Central memory CD8-positive, alpha-beta T cell (primary cell): ENCODE data around the gene SMIM17.
"Not testable (repeated sequence)": the region's sequence is repeated elsewhere in the genome, so short reads cannot be mapped to it uniquely, and the experiment has no call there.

Source experiments
- ATAC-seq: fragments of 150-1000 bp; cut with Tn5 transposase; replicated peaks from 2 replicates; pipeline ENCODE4 v1.10.0; 2022; ENCODE audit warnings: mild to moderate bottlenecking, moderate FRiP score, moderate number of reproducible peaks; ENCODE audit not compliant: poor library complexity, severe bottlenecking; ENCODE audit errors: extremely low read depth
- DNase-seq, 2 donors: peaks; one replicate each; pipeline ENCODE4 v3.0.0; 2021; ENCODE audit warnings: low spot score in 2 of 2
- H3K27ac Mint-ChIP-seq: one replicate; pipeline ENCODE4 v1.8.0; 2022; ENCODE audit warnings: low read depth, mild to moderate bottlenecking, moderate library complexity, mixed read lengths
- H3K27me3 Mint-ChIP-seq: one replicate; pipeline ENCODE4 v1.8.0; 2022; ENCODE audit warnings: mixed read lengths
- H3K36me3 Mint-ChIP-seq: one replicate; pipeline ENCODE4 v1.8.0; 2022; ENCODE audit warnings: mild to moderate bottlenecking, moderate library complexity, mixed read lengths; ENCODE audit not compliant: insufficient read depth
- H3K4me1 Mint-ChIP-seq: one replicate; pipeline ENCODE4 v1.8.0; 2022; ENCODE audit warnings: mixed read lengths
- H3K4me3 Mint-ChIP-seq: one replicate; pipeline ENCODE4 v1.8.0; 2022; ENCODE audit warnings: mild to moderate bottlenecking, moderate library complexity, mixed read lengths
- H3K9me3 Mint-ChIP-seq: one replicate; pipeline ENCODE4 v1.8.0; 2022; ENCODE audit warnings: mixed read lengths

Gene SMIM17

GRCh38 chr19:56664511-56664910, 21.6 kb downstream of the SMIM17 start:
- Mint-ChIP-seq H3K9me3 (peaks cover 6% of the 10 kb centered on the region), H3K4me1 (no peaks in the 10 kb centered on the region), H3K36me3 (peaks cover 1% of the 10 kb centered on the region)

DNA sequence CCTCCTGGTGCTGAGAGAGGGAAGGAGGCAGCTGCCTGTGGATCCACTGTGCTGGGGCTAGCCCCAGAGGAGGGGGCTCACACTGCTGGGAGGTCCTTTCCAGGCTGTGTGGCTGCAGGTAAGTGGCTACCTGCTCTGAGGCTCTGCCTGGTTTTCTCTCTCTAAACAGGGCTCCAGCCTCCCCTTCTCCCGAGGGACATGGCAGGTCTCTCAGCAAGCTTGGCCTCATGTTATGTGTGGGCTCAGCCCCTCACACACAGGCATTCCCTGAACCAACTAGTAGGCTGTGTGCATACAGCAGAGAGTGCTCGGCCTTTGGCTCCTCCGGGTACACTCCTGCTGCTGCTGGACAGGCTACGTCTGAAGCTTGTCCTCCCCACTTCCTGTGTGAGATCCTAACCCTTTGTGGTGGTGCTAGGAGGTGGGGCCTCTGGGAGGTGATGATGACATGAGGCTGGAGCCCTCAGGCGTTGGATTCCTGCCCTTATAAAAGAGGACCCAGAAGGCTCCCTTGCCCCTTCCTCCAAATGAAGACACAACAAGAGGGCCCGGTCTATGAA, 24.4 kb downstream of the SMIM17 start:
- no peaks in the 10 kb centered on the region for H3K4me1 Mint-ChIP-seq
- DNase-seq (no peak), ATAC-seq (no peak)

More at GRCh38 chr19:56664511-56664910, 21.6 kb downstream of the SMIM17 start:
- Mint-ChIP-seq H3K27me3 (no peaks in the 10 kb centered on the region), H3K4me3 (no peak overlapping the region), H3K27ac (no peak overlapping the region)
- DNase-seq = no peak
- ATAC-seq = no peak

GRCh38 chr19:56668676-56669075, 25.7 kb downstream of the SMIM17 start:
- Mint-ChIP-seq H3K4me1 (no peaks in the 10 kb centered on the region), H3K9me3 (peaks cover 6% of the 10 kb centered on the region), H3K4me3 (no peak overlapping the region), H3K36me3 (no peaks in the 10 kb centered on the region), H3K27ac (no peak overlapping the region), H3K27me3 (no peaks in the 10 kb centered on the region)
- DNase-seq (no peak), ATAC-seq (no peak)

More for the DNA sequence above, 24.4 kb downstream of the SMIM17 start:
- Mint-ChIP-seq H3K4me3 (no peak overlapping the region), H3K9me3 (peaks cover 6% of the 10 kb centered on the region), H3K27ac (no peak overlapping the region), H3K36me3 (peaks cover 1% of the 10 kb centered on the region), H3K27me3 (no peaks in the 10 kb centered on the region)

DNA sequence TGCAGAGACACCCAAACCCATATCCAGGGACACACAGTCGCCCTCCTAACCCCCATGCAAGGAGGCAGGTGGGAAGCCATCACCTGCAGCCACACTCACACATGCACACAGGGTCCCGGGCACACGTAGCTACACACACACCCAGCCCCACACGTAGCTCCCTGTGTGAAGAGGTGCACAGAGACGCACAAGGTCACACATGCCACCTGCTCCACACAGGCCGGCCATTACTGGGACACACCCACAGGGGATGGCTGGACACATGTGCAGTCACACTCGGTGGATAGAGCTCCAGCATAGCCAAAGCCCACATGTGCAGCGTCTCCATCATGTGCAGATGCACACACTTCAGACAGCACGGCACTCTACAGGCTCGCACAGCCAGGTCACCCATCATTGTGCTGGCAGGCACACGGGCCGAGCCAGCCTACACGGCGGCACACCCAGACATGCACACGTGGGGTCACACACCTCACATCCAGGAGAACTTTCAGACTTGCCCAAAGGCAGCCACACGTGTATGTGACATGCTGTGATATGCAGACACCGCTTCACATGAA, 27.5 kb downstream of the SMIM17 start:
- Mint-ChIP-seq H3K4me3 (peak overlapping the region; percentile 71), H3K36me3 (no peaks in the 10 kb centered on the region), H3K9me3 (peaks cover 6% of the 10 kb centered on the region), H3K27ac (no peak overlapping the region), H3K27me3 (no peaks in the 10 kb centered on the region), H3K4me1 (no peaks in the 10 kb centered on the region)
- ATAC-seq (no peak), DNase-seq (no peak)

- peak overlapping the region; percentile 71 for H3K4me3 Mint-ChIP-seq
- peaks cover 6% of the 10 kb centered on the region for H3K9me3 Mint-ChIP-seq
- no peak for DNase-seq
- no peaks in the 10 kb centered on the region for H3K27me3 Mint-ChIP-seq
- no peak overlapping the region for H3K27ac Mint-ChIP-seq
- no peak for ATAC-seq
- H3K36me3 Mint-ChIP-seq = no peaks in the 10 kb centered on the region
- no peaks in the 10 kb centered on the region for H3K4me1 Mint-ChIP-seq
Observed at GRCh38 chr19:56670961-56671612, 28.1 kb downstream of the SMIM17 start.

DNA sequence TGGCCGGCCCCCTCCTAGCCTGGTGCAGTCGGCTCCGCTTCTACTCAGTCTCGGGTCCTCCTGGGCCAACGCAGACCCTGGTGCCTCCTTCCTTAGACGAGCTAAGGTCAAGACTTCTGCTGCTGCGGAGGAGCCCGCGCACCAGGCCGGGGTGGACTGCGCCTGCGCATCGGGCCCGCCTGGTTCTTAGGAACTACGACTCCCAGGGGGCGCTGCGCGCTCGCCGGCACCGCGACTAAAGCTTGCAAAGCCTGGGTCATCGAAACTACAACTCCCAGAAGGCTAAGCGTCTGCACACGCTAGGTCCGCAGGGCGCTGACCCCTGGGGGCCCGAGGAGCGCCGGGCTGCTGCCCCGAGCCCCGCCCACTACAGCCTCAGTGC, 28.6 kb downstream of the SMIM17 start, which contains the start of gene ZNF835:
TSS of gene ZNF835 (minus strand) at position 145 of the 382 bp plus-strand sequence. CDS start 6,559 bp downstream, outside the sequence.
- no peak within 1 kb of the TSS for H3K27ac Mint-ChIP-seq
- no peaks in the 10 kb centered on the region for H3K27me3 Mint-ChIP-seq
- no peaks in the 10 kb centered on the region for H3K36me3 Mint-ChIP-seq
- H3K4me1 Mint-ChIP-seq = no peaks in the 10 kb centered on the region
- peak; percentile 25 to 60 for DNase-seq
- peak; percentile 49 for ATAC-seq
- peaks cover 6% of the 10 kb centered on the region for H3K9me3 Mint-ChIP-seq
- peak within 1 kb of the TSS; percentile 71 for H3K4me3 Mint-ChIP-seq

- DNase-seq, H3K27ac Mint-ChIP-seq, ATAC-seq, H3K27me3 Mint-ChIP-seq, H3K36me3 Mint-ChIP-seq, H3K4me1 Mint-ChIP-seq, H3K4me3 Mint-ChIP-seq, H3K9me3 Mint-ChIP-seq: not testable (repeated sequence)
Observed at GRCh38 chr19:56672610-56673009, 29.7 kb downstream of the SMIM17 start.

DNA sequence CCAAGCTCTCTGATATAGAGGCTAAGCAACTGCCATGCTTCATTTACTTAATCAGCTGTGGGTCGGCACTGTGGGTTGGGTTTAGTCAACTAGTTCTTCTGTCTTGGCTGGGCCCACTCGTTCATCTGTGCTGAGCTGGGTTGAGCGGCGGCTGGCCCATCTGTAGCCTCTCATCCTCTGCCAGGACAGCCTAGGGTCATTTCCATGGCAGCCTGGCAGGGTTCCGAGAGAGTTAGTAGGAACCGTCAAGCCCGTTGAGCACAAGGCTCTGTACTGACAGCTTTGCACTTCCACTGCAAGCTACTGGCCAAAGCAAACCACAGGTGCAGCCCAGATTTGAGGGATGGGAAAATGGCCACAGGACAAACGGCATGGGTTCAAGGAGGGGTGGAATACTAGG, 35.2 kb downstream of the SMIM17 start:
- peaks cover 9% of the 10 kb centered on the region for H3K9me3 Mint-ChIP-seq
- no peak for ATAC-seq
- no peak overlapping the region for H3K4me3 Mint-ChIP-seq
- H3K36me3 Mint-ChIP-seq = no peaks in the 10 kb centered on the region
- DNase-seq = no peak
- no peaks in the 10 kb centered on the region for H3K27me3 Mint-ChIP-seq
- no peak overlapping the region for H3K27ac Mint-ChIP-seq
- no peaks in the 10 kb centered on the region for H3K4me1 Mint-ChIP-seq

GRCh38 chr19:56681702-56682101, 38.7 kb downstream of the SMIM17 start:
- H3K4me3 Mint-ChIP-seq = no peak overlapping the region
- no peak overlapping the region for H3K27ac Mint-ChIP-seq
- H3K4me1 Mint-ChIP-seq = no peaks in the 10 kb centered on the region
- no peaks in the 10 kb centered on the region for H3K27me3 Mint-ChIP-seq
- no peak for DNase-seq
- H3K9me3 Mint-ChIP-seq = peaks cover 10% of the 10 kb centered on the region
- no peaks in the 10 kb centered on the region for H3K36me3 Mint-ChIP-seq
- no peak for ATAC-seq

DNA sequence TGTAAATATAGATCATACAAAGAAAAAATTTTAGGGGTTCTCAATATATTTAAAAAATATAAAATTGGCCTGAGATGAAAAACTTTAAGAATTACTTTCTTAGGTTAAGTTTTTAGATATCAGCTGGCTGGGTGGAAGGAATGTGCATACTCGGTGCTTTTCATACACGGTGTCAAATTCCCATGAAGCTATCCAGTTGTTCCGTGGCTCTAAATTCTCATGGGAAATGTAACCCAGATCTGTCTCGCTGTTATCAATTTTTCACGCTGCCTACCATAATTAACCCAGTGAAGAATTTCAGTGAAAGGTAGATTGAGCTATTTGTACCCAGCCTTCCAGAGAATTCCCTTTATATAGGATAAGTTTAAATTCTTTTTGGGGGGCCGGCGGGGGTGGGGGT, 40.2 kb downstream of the SMIM17 start:
- ATAC-seq (no peak), DNase-seq (no peak)
- Mint-ChIP-seq H3K4me3 (no peak overlapping the region), H3K4me1 (no peaks in the 10 kb centered on the region), H3K27ac (no peak overlapping the region), H3K27me3 (no peaks in the 10 kb centered on the region), H3K9me3 (peaks cover 17% of the 10 kb centered on the region), H3K36me3 (no peaks in the 10 kb centered on the region)

DNA sequence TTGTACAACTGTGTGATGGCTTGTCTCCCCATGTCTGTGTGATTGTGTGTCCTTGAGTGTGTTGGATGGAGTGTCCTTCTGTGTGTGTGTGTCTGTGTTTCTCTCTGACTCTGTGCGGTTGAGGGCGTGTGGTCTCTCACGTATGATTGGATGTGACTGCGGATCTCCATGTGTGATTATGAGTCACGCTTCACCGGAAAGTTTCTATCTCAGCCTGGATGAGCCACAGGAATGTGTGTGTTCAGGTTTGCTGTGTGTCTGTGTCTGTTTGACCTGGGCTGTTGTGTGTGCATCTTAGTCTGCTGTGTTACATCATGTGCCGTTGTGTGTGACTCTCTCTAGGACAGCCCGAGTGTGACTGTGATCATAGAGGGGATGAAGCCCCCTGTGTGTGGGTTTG, 44.1 kb downstream of the SMIM17 start:
- Mint-ChIP-seq H3K4me1 (no peaks in the 10 kb centered on the region), H3K27me3 (no peaks in the 10 kb centered on the region), H3K9me3 (peaks cover 13% of the 10 kb centered on the region), H3K4me3 (no peak overlapping the region), H3K27ac (no peak overlapping the region), H3K36me3 (no peaks in the 10 kb centered on the region)
- DNase-seq (no peak), ATAC-seq (no peak)

DNA sequence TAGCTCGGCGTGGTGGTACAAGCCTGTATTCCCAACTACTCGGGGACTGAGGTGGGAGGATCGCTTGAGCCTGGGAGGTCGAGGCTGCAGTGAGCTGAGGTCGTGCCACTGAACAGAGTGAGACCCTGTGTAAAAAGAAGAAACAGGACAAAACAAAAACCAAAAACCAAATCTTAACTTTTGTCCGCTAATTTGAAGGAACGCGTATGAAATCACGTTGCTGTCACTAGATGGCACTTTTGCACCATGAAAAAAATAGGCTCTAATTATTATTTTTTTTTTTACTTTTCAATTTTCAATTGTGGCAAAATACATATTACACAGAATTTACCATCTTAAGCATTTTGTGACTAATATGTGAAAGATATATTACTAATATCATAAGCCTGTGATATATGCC, 46.2 kb downstream of the SMIM17 start:
- Mint-ChIP-seq H3K4me3 (no peak overlapping the region), H3K27ac (no peak overlapping the region), H3K9me3 (peaks cover 27% of the 10 kb centered on the region), H3K27me3 (no peaks in the 10 kb centered on the region), H3K4me1 (no peaks in the 10 kb centered on the region), H3K36me3 (no peaks in the 10 kb centered on the region)
- no peak for DNase-seq
- ATAC-seq = no peak

- Mint-ChIP-seq H3K27ac (no peak overlapping the region), H3K9me3 (peaks cover 27% of the 10 kb centered on the region), H3K27me3 (no peaks in the 10 kb centered on the region), H3K4me3 (no peak overlapping the region), H3K4me1 (no peaks in the 10 kb centered on the region), H3K36me3 (no peaks in the 10 kb centered on the region)
- DNase-seq (no peak), ATAC-seq (no peak)
Observed at GRCh38 chr19:56690670-56691069, 47.7 kb downstream of the SMIM17 start.
